ENCODE results near the gene UTP4. TPM values are rescaled to one million over a fixed set of nuclear protein-coding genes. Genes with fewer than 3 reads are reported as not detected.
"Not testable (repeated sequence)": the region's sequence is repeated elsewhere in the genome, so short reads cannot be mapped to it uniquely, and the experiment has no call there.

UTP4 gene
- total RNA-seq, 1 donor from 2014 or later, result 34.9 TPM

DNA sequence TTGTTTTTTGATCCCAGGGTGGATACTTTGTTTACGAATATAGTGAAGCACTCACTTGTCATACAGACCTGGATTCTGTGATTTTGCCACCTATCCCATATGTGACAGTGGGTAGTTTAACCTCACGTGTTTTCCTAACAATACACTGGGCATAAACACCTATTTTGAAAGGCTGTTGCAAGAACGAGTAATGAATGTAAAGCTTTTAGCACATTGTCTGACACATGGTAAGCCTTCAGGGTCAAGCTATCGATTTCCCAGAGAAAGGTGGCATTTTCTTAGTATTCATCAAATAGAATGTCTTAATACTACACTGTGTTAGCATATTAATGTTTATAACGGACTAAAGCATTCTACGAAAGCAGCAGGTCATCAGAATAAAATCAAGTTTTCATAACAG lies 2.0 kb upstream of the UTP4 start:
- H3K9me3 ChIP-seq, result no peaks in the 10 kb centered on the region
- intact Hi-C loops (cut with DNase I), result no loop called here
- H3K36me3 ChIP-seq, result no peaks in the 10 kb centered on the region
- no peak overlapping the region for H3K4me3 ChIP-seq
- H3K27me3 ChIP-seq, result no peaks in the 10 kb centered on the region
- peaks cover 36% of the 10 kb centered on the region for H3K4me1 ChIP-seq
- H3K27ac ChIP-seq, result no peak overlapping the region
- TF ChIP-seq POLR2AphosphoS5 (IDR thresholded peaks at IDR 0.05; ENCODE audit: insufficient read depth in 1 of 2, low read depth in 1 of 2) (no peak), POLR2A (IDR thresholded peaks at IDR 0.05) (no peak)
- TF ChIP-seq, protein P1, sequence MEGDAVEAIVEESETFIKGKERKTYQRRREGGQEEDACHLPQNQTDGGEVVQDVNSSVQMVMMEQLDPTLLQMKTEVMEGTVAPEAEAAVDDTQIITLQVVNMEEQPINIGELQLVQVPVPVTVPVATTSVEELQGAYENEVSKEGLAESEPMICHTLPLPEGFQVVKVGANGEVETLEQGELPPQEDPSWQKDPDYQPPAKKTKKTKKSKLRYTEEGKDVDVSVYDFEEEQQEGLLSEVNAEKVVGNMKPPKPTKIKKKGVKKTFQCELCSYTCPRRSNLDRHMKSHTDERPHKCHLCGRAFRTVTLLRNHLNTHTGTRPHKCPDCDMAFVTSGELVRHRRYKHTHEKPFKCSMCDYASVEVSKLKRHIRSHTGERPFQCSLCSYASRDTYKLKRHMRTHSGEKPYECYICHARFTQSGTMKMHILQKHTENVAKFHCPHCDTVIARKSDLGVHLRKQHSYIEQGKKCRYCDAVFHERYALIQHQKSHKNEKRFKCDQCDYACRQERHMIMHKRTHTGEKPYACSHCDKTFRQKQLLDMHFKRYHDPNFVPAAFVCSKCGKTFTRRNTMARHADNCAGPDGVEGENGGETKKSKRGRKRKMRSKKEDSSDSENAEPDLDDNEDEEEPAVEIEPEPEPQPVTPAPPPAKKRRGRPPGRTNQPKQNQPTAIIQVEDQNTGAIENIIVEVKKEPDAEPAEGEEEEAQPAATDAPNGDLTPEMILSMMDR (IDR thresholded peaks at IDR 0.05), result no peak
- DNase-seq (ENCODE audit: extremely low spot score in 2 of 2), result no peak

DNA sequence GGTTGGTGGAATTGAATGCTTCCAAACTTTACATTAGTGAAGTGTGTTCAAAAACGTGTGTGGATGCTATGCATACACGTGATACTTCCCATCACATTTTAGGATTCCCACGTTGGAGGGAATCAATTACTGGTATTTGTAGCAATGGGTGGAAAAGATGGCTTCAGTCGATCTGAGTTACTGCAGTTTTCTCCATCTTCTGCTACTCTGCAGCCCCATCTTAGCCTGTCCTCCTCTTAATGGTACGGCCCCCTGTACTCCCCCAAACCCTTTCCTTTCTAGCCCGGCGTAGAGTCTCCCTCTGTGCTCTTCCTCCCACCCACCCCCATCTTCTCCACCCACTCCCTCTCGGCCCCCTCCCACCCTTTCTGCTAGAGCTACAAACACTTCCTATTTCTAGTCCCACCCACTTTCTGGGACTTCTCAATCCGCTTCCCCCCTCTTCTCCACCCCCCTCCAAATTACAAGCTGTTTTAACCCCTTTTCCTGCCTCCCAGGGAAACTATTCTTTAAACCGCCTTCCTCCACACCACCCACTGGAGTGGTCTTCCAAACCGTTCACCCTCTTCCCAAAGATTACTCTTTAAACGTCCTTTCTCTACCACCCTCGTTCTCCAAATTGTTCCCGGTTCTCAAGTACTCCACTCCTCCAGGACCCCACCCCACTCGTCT lies 1.1 kb upstream of the UTP4 start:
- Histone ChIP-seq H3K9me3 (no peaks in the 10 kb centered on the region), H3K27ac (peak overlapping the region; percentile 91), H3K4me3 (peak overlapping the region; percentile 79 to 98), H3K27me3 (no peaks in the 10 kb centered on the region), H3K4me1 (peaks cover 32% of the 10 kb centered on the region), H3K36me3 (no peaks in the 10 kb centered on the region)
- intact Hi-C loops (cut with DNase I), result no loop called here
- no peak for DNase-seq (ENCODE audit: extremely low spot score in 2 of 2)
- TF ChIP-seq POLR2AphosphoS5 (IDR thresholded peaks at IDR 0.05; ENCODE audit: insufficient read depth in 1 of 2, low read depth in 1 of 2) (no peak), POLR2A (IDR thresholded peaks at IDR 0.05) (no peak)
- TF ChIP-seq, protein P1 (IDR thresholded peaks at IDR 0.05), result no peak

DNA sequence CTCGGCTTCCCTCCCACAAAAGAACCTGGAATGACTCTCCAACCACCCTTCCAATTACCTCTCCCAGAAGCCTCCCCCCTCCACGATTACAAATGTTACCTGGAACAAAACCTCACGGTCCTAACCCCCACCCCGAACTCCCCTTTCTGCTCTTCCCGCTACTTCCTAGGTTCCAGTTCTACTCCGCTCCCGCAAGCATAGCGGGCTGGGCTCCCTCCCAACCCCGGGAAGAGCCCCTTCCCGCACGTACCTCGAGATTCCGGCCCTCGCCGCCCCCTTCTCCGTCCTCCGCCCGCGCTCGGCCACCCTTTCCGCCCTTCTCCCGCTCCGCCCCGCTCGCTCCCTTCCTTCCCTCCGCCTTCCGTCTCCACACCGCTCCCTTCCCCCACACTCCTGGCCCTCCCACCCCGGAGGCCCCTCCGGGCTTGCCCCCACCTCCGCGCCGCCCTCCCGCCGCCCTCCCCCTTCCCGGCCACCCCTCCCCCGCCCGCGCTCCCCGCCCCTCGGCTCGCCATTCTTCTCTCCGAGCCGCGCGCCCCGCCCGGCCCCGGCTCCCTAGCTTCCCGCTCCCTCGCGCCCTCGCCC lies 518 bp upstream of the UTP4 start:
- Histone ChIP-seq H3K4me3 (peak overlapping the region; percentile 79 to 98), H3K36me3 (no peaks in the 10 kb centered on the region), H3K4me1 (peaks cover 31% of the 10 kb centered on the region), H3K9me3 (no peaks in the 10 kb centered on the region), H3K27me3 (no peaks in the 10 kb centered on the region), H3K27ac (peak overlapping the region; percentile 91)
- no peak for DNase-seq (ENCODE audit: extremely low spot score in 2 of 2)
- TF ChIP-seq, protein P1 (IDR thresholded peaks at IDR 0.05), result no peak
- TF ChIP-seq POLR2A (IDR thresholded peaks at IDR 0.05), result no peak
- no peak for TF ChIP-seq POLR2AphosphoS5 (IDR thresholded peaks at IDR 0.05; ENCODE audit: insufficient read depth in 1 of 2, low read depth in 1 of 2)
- intact Hi-C loops (cut with DNase I), result no loop called here

DNA sequence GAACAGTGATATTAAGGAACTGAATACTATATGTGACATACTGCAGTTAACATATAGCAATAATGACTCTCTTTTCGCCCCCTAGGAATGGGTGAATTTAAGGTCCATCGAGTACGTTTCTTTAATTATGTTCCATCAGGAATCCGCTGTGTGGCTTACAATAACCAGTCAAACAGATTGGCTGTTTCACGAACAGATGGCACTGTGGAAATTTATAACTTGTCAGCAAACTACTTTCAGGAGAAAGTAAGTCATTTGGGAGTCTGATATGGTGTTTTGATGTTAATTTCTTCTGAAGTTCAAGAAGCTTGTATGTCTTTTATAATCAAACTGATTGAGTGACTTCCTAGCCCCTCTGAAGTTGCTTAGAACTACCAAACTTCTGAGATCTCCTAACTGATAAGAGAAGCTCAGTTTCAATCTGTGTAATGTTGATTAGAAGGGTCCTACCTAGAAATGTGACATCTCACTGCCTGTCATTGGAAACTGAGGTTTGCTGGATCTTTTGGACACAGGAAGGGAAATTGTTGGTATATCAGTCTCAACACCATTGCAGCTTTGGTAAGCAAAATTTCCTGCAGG lies 1.0 kb downstream of the UTP4 start:
- peaks cover 31% of the 10 kb centered on the region for H3K4me1 ChIP-seq
- no peak for TF ChIP-seq POLR2A (IDR thresholded peaks at IDR 0.05)
- TF ChIP-seq, protein P1 (IDR thresholded peaks at IDR 0.05), result no peak
- TF ChIP-seq POLR2AphosphoS5 (IDR thresholded peaks at IDR 0.05; ENCODE audit: insufficient read depth in 1 of 2, low read depth in 1 of 2), result no peak
- no peak overlapping the region for H3K27ac ChIP-seq
- intact Hi-C loops (cut with DNase I), result no loop called here
- peaks cover 3 to 12% of the 10 kb centered on the region in 2 donors for H3K36me3 ChIP-seq
- H3K27me3 ChIP-seq, result no peaks in the 10 kb centered on the region
- peak overlapping the region; percentile 79 to 98 for H3K4me3 ChIP-seq
- no peak for DNase-seq (ENCODE audit: extremely low spot score in 2 of 2)
- no peaks in the 10 kb centered on the region for H3K9me3 ChIP-seq

DNA sequence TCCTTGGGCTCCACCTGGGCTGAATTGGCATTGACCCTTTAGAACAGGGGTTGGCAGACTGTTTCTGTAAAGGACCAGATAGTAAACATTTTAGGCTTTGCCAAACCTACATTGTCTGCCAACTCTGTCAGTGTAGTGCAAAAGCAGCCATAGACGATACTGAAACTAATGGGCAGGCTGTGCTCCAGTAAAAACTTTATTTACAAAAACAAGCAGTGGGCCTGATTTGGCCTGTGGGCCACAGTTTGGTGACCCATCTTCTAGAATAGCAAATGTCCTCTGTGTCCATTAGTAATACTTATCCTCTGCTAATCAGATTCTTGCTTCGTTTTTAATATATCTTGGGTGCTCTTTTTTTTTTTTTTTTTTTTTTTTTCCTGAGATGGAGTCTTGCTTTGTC lies 6.2 kb downstream of the UTP4 start:
- no peak for DNase-seq (ENCODE audit: extremely low spot score in 2 of 2)
- TF ChIP-seq POLR2AphosphoS5 (IDR thresholded peaks at IDR 0.05; ENCODE audit: insufficient read depth in 1 of 2, low read depth in 1 of 2) (no peak), POLR2A (IDR thresholded peaks at IDR 0.05) (no peak)
- TF ChIP-seq, protein P1 (IDR thresholded peaks at IDR 0.05), result no peak
- no peaks in the 10 kb centered on the region for H3K27me3 ChIP-seq
- intact Hi-C loops (cut with DNase I), result no loop called here
- H3K27ac ChIP-seq, result no peak overlapping the region
- no peaks in the 10 kb centered on the region for H3K9me3 ChIP-seq
- peaks cover 8% of the 10 kb centered on the region for H3K4me1 ChIP-seq
- peaks cover 3 to 42% of the 10 kb centered on the region in 2 donors for H3K36me3 ChIP-seq
- no peak overlapping the region for H3K4me3 ChIP-seq

DNA sequence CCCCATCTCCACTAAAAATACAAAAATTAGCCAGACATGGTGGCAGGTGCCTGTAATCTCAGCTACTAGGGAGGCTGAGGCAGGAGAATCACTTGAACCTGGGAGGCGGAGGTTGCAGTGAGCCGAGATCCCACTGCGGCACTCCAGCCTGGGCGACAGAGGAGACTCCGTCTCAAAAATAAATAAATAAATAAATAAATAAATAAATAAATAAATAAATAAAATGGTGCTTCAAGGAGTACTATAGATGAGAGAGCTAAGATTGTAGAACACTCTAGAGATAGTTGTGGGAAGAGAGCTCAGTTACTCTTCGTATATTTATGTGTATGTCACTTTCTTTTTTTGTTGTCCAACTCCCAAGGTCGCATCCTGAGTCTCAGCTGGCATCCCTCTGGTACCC lies 7.0 kb downstream of the UTP4 start:
- H3K4me1 ChIP-seq, result not testable (repeated sequence)

More for the DNA sequence above, 7.0 kb downstream of the UTP4 start:
- H3K27ac ChIP-seq; DNase-seq (ENCODE audit: extremely low spot score in 2 of 2); H3K9me3 ChIP-seq; H3K27me3 ChIP-seq; H3K4me3 ChIP-seq; intact Hi-C loops (cut with DNase I): not testable (repeated sequence)
- peaks cover 3 to 47% of the 10 kb centered on the region in 2 donors for H3K36me3 ChIP-seq
